HFFc6 (cell line): Measurements from ENCODE around the gene CDRT15. TPM values are rescaled to one million over a fixed set of nuclear protein-coding genes. Genes with fewer than 3 reads are reported as not detected.
"Not testable (repeated sequence)": the region's sequence is repeated elsewhere in the genome, so short reads cannot be mapped to it uniquely, and the experiment has no call there.

Experiments
- DNase-seq: peaks from one replicate; pipeline ENCODE4 v3.0.0-alpha.2; 2018
- H3K27ac Mint-ChIP-seq: 2 replicates; pipeline ENCODE4 v1.8.0; 2020; ENCODE audit warnings: mild to moderate bottlenecking, mixed read lengths
- H3K27me3 Mint-ChIP-seq: 2 replicates; pipeline ENCODE4 v1.8.0; 2021; ENCODE audit warnings: mild to moderate bottlenecking, moderate library complexity, mixed read lengths; ENCODE audit not compliant: insufficient read depth
- H3K36me3 Mint-ChIP-seq: 2 replicates; pipeline ENCODE4 v1.8.0; 2021; ENCODE audit warnings: low read depth, mixed read lengths
- H3K4me1 Mint-ChIP-seq: 2 replicates; pipeline ENCODE4 v1.8.0; 2020; ENCODE audit warnings: low read depth, mixed read lengths
- H3K4me3 Mint-ChIP-seq: 2 replicates; pipeline ENCODE4 v1.8.0; 2020; ENCODE audit warnings: mild to moderate bottlenecking, moderate library complexity, mixed read lengths
- H3K9me3 Mint-ChIP-seq: 2 replicates; pipeline ENCODE4 v1.8.0; 2020; ENCODE audit warnings: mild to moderate bottlenecking, mixed read lengths
- long read RNA-seq: library from polyadenylated mRNA; unstranded; transcript quantifications from one replicate; pipeline ENCODE4 v2.0.0, GENCODE V29; 2019
- total RNA-seq, 6 experiments: library from RNA; stranded (reverse); fragmentation: NEBNext Ultra II Directional; extraction: Animal tissue kit (Norgen Biotek cat#: 25700); gene quantifications; 2 replicates in 1 of 6; 3 replicates in 5 of 6; pipeline ENCODE4 v1.2.3, GENCODE V29; 2021
- TF ChIP-seq, protein P1 (sequence below): fragments of 200-600 bp; sonication (generic); IDR thresholded peaks from 2 replicates; pipeline ENCODE4 v1.5.0; 2021; ENCODE audit warnings: antibody characterized with exemption, mild to moderate bottlenecking

The CDRT15 gene
- total RNA-seq: not detected
- long read RNA-seq: 0 reads

DNA sequence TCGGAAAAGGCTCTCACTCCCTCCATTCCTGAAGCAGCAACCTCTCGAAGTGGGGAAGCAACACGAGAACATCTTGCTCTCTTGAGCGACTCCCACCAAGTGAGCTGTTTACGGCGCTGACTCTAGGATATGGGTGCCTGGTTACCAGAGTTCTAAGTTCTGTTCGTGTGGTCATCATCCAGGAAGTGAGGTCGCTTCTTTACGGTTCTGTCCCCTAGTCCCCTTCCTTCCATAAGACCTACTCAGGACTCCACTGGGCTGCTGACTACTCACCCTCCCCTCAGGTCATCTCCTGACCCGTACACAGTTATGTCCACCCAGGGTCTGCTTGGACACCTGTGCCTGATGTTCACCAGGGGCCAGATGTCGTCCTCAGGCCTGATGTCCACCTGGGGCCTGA, at the start of gene CDRT15:
TSS of gene CDRT15 (minus strand) at position 101 of the 400 bp plus-strand sequence. CDS start at position 72, 29 bp downstream.
- not testable (repeated sequence) for DNase-seq, H3K27ac Mint-ChIP-seq, H3K4me3 Mint-ChIP-seq, H3K4me1 Mint-ChIP-seq, H3K36me3 Mint-ChIP-seq, H3K27me3 Mint-ChIP-seq, H3K9me3 Mint-ChIP-seq

DNA sequence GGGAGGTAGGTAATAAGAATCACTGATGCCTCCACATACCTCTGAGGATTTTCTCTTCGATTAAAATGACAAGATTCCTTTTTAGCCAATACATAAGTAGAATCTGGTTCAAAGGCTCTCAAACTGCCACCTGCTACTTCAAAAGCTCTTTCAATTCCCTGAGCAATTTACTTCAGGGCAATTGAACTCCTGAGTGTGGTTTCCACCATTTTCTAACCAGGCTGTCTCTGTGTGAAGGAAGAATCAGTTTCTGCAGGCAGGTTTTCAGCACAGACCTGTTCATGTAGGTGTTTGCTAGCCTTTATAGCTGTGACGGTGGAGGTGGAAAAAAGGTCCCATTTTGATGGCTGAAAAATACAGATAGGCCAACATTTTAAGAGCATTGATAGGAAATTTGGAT, 46.1 kb upstream of the CDRT15 start:
- TF ChIP-seq, protein P1, sequence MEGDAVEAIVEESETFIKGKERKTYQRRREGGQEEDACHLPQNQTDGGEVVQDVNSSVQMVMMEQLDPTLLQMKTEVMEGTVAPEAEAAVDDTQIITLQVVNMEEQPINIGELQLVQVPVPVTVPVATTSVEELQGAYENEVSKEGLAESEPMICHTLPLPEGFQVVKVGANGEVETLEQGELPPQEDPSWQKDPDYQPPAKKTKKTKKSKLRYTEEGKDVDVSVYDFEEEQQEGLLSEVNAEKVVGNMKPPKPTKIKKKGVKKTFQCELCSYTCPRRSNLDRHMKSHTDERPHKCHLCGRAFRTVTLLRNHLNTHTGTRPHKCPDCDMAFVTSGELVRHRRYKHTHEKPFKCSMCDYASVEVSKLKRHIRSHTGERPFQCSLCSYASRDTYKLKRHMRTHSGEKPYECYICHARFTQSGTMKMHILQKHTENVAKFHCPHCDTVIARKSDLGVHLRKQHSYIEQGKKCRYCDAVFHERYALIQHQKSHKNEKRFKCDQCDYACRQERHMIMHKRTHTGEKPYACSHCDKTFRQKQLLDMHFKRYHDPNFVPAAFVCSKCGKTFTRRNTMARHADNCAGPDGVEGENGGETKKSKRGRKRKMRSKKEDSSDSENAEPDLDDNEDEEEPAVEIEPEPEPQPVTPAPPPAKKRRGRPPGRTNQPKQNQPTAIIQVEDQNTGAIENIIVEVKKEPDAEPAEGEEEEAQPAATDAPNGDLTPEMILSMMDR: no peak
- H3K4me3 Mint-ChIP-seq: no peak overlapping the region

DNA sequence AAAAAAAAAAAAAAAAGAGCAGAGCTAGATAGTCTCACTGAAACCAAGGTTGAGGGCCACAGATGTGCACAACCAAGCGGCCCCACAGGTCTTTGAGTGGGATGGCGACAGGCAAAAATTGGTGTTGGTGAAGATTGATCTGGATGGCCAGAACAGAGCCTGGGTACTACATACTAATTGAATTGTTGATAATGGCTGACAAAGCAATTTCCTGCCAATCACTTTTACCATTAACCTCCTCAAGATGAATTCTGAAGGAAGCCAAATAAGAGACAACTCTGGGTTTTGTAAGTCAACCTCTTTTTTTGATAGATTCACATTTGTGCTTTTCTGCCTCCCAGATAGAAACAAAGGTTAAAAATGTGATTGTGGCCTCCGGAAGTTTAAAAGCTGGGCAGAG, 44.9 kb upstream of the CDRT15 start:
- no peak for DNase-seq
- Mint-ChIP-seq H3K36me3 (no peaks in the 10 kb centered on the region), H3K27me3 (peaks cover 38% of the 10 kb centered on the region), H3K9me3 (no peaks in the 10 kb centered on the region), H3K27ac (no peak overlapping the region), H3K4me1 (no peaks in the 10 kb centered on the region), H3K4me3 (no peak overlapping the region)
- TF ChIP-seq, protein P1: no peak

More for the DNA sequence above, 46.1 kb upstream of the CDRT15 start:
- Mint-ChIP-seq H3K27me3 (peaks cover 29% of the 10 kb centered on the region), H3K9me3 (no peaks in the 10 kb centered on the region), H3K4me1 (no peaks in the 10 kb centered on the region), H3K27ac (no peak overlapping the region), H3K36me3 (no peaks in the 10 kb centered on the region)
- no peak for DNase-seq

DNA sequence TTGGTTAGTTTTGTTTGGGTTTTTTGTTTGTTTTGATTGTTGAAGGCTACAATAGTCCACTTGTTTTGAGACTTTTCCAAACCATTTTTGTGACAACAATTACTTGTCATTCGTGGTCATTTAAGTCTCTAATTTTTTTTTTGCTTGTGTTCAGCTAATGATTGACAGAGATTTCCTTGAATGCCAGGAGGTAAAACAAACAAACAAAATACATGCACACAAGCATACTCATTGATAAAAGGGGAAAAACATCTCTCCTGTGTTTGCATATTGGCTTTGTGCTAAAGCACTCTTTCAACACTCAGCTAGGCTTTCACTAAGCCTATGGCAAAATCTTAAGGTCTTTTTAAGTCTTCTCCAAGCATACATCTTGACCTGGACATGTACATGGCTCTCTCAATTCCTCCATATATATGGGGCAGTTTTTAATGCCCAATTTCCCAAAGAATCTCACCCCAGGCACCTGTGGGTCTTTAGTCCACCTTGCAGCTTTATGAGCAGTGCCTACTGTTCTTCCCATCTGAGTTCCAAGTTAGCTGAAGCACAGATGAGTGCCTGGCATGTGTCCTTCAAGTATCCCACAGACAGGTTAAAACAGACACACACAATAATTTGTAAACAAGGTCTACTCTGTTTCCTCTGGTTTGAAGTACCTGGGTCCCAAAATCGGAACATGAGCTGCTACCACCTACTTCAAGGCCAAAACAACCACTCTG, 40.0 kb upstream of the CDRT15 start:
- DNase-seq: no peak
- peaks cover 25% of the 10 kb centered on the region for H3K27me3 Mint-ChIP-seq
- TF ChIP-seq, protein P1: no peak
- H3K36me3 Mint-ChIP-seq: no peaks in the 10 kb centered on the region
- H3K4me1 Mint-ChIP-seq: no peaks in the 10 kb centered on the region
- no peaks in the 10 kb centered on the region; the same call in 1 of the 2 replicates for H3K9me3 Mint-ChIP-seq
- H3K27ac Mint-ChIP-seq: no peak overlapping the region
- no peak overlapping the region for H3K4me3 Mint-ChIP-seq

DNA sequence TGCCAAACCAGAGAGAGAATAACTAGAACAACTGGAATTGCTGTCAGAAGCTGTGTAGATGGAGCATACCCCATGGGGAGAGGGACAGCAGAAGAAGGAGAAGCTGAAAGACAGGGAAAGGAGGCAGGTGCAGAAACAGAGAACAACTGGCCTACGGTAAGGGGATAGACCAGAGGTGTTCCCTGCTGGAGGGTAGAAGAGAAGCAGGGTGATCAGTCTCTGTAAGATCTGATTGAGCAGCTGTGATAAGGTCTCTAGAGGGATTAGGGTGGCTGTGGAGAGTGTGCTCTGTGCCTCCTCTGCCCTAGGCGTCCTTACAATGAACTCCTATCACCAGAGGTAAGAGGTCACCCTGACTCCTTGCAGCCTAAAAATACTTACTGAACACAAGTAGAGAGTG, 33.8 kb upstream of the CDRT15 start:
- Mint-ChIP-seq H3K9me3 (no peaks in the 10 kb centered on the region; the same call in 1 of the 2 replicates), H3K4me3 (no peak overlapping the region), H3K4me1 (no peaks in the 10 kb centered on the region), H3K27me3 (peaks cover 14% of the 10 kb centered on the region; the same call in 1 of the 2 replicates), H3K27ac (no peak overlapping the region), H3K36me3 (no peaks in the 10 kb centered on the region)
- no peak for DNase-seq
- TF ChIP-seq, protein P1: no peak

DNA sequence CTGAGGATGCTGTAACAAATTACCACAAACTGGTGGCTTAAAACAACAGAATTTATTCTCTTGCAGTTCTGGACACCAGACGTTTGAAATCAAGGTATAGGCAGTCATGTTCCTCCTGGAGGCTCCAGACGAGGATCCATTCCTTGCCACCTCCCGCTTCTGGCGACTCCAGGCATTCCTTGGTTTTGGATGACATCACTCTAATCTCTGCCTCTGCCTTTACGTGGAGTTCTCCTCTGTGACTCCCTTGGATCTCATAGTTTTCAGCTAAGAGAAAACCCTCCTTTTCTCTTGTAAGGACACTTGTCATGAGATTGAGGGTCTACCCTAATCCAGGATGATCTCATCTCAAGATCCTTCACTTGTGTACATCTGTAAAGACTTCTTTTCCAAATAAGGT, 32.8 kb upstream of the CDRT15 start:
- H3K36me3 Mint-ChIP-seq: no peaks in the 10 kb centered on the region
- H3K4me1 Mint-ChIP-seq: no peaks in the 10 kb centered on the region
- H3K27ac Mint-ChIP-seq: no peak overlapping the region
- no peaks in the 10 kb centered on the region; the same call in 1 of the 2 replicates for H3K9me3 Mint-ChIP-seq
- H3K27me3 Mint-ChIP-seq: peaks cover 11% of the 10 kb centered on the region; the same call in 1 of the 2 replicates
- no peak overlapping the region for H3K4me3 Mint-ChIP-seq
- TF ChIP-seq, protein P1: no peak
- no peak for DNase-seq
